PC-3 (cell line): ENCODE data around the gene TSGA10IP.

ENCODE experiments used
- CTCF ChIP-seq: fragments of 300-600 bp; sonication (generic); conservative IDR thresholded peaks from 2 replicates; pipeline ENCODE4 v1.5.1; 2017; ENCODE audit warnings: antibody characterized with exemption, low read depth, mild to moderate bottlenecking, low read length
- EZH2 ChIP-seq: fragments of 300-600 bp; sonication (generic); IDR thresholded peaks from one replicate; pipeline ENCODE4 v1.6.1; 2017; ENCODE audit warnings: antibody characterized with exemption, mild to moderate bottlenecking, low read length; ENCODE audit not compliant: unreplicated experiment

GRCh38 chr11:65927904-65928397, 17.3 kb upstream of the TSGA10IP start:
- TF ChIP-seq CTCF (no peak), EZH2 (no peak)
